ENCODE results near the gene CCDC88B. TPM values are rescaled to one million over a fixed set of nuclear protein-coding genes. Genes with fewer than 3 reads are reported as not detected.

Gene CCDC88B
- total RNA-seq, 1 experiment from 2014 or later, result 11.2 TPM

- H3K14ac ChIP-seq (ENCODE audit: insufficient read depth, low read length), result no peak overlapping the region
- no peak overlapping the region for H3K4me2 ChIP-seq (ENCODE audit: insufficient read depth, insufficient read length, low read length)
- H3K18ac ChIP-seq (ENCODE audit: insufficient read length, low read depth, low read length), result no peak overlapping the region
- no peak overlapping the region for H4K5ac ChIP-seq (ENCODE audit: insufficient read length, low read depth, low read length)
- no peak for DNase-seq
- no peaks in the 10 kb centered on the region for H3K27me3 Mint-ChIP-seq (ENCODE audit: low read depth)
- peaks cover 16 to 49% (median 40%) of the 10 kb centered on the region in 3 experiments for H3K36me3 Mint-ChIP-seq (ENCODE audit: insufficient read depth in 1 of 3, low read depth in 3 of 3)
- no peak overlapping the region for H3K4me3 Mint-ChIP-seq
- peaks cover 12% of the 10 kb centered on the region for H3K23me2 ChIP-seq (ENCODE audit: insufficient read length, low read depth, low read length, poor library complexity, severe bottlenecking)
- H2BK12ac ChIP-seq (ENCODE audit: insufficient read length, low read depth, low read length), result no peak overlapping the region
- no peaks in the 10 kb centered on the region for H3K9me3 ChIP-seq (ENCODE audit: control insufficient read depth, low read depth, low read length)
- no peak overlapping the region for H3K9ac ChIP-seq (ENCODE audit: extremely low read depth, insufficient read length, low read length)
- H2BK15ac ChIP-seq (ENCODE audit: low read depth, low read length), result no peak overlapping the region
- H3K79me1 ChIP-seq (ENCODE audit: insufficient read depth, low read depth, low read length, poor library complexity, severe bottlenecking), result no peaks in the 10 kb centered on the region
- no peak overlapping the region for H2AFZ ChIP-seq (ENCODE audit: low read length)
- H3T11ph ChIP-seq (ENCODE audit: low read length), result no peak overlapping the region
- no peak overlapping the region for H3K23ac ChIP-seq (ENCODE audit: insufficient read length, low read depth, low read length)
- no peaks in the 10 kb centered on the region; the same call in 1 of the 2 replicates for H3K27me3 ChIP-seq (ENCODE audit: insufficient read depth, low read length)
- no peaks in the 10 kb centered on the region for H3K79me2 ChIP-seq (ENCODE audit: insufficient read depth, low read length)
- no peak overlapping the region for H3K27ac ChIP-seq (ENCODE audit: insufficient read length, low read depth, low read length)
- peaks cover 2% of the 10 kb centered on the region; the same call in 1 of the 2 replicates for H3K4me1 ChIP-seq (ENCODE audit: insufficient read depth, low read length)
- no peak overlapping the region for H2BK20ac ChIP-seq (ENCODE audit: low read depth, low read length, poor library complexity, severe bottlenecking)
- peaks cover 2% of the 10 kb centered on the region for H4K20me1 ChIP-seq (ENCODE audit: control insufficient read depth, insufficient read depth, insufficient read length)
- H3K27ac Mint-ChIP-seq, result no peak overlapping the region
- H2BK120ac ChIP-seq (ENCODE audit: low read depth, low read length, poor library complexity, severe bottlenecking), result no peak overlapping the region
- TF ChIP-seq CTCF (conservative IDR thresholded peaks at IDR 0.05), result no peak
- H3K4me1 Mint-ChIP-seq, result peaks cover 9 to 25% of the 10 kb centered on the region in 2 experiments
- no peak overlapping the region for H3K56ac ChIP-seq (ENCODE audit: insufficient read length, low read depth, low read length)
- no peak overlapping the region for H4K8ac ChIP-seq (replicated peaks; ENCODE audit: insufficient read length, low read depth, low read length)
- H4K91ac ChIP-seq (ENCODE audit: insufficient read length, low read depth, low read length), result no peak overlapping the region
- no peak overlapping the region for H3K4ac ChIP-seq (ENCODE audit: low read depth, low read length)
- no peaks in the 10 kb centered on the region for H3K9me3 Mint-ChIP-seq
- no peak overlapping the region for H2AK5ac ChIP-seq (ENCODE audit: insufficient read length, low read length)
- H2BK5ac ChIP-seq (ENCODE audit: insufficient read length, low read length), result no peak overlapping the region
- WGBS (ENCODE audit: extremely low coverage, insufficient read length, low lambda C conversion rate), result no CpG with 5 or more reads among the region's 18 CpGs
Observed at GRCh38 chr11:64361659-64362058, 21.7 kb downstream of the CCDC88B start.

Data from H9 (cell line).